ENCODE measurements around the gene PCOLCE2. TPM values are rescaled to one million over a fixed set of nuclear protein-coding genes. Genes with fewer than 3 reads are reported as not detected.

Gene PCOLCE2
- total and polyA plus RNA-seq, 12 donors: 49.9 to 143 (median 69.6) TPM

DNA sequence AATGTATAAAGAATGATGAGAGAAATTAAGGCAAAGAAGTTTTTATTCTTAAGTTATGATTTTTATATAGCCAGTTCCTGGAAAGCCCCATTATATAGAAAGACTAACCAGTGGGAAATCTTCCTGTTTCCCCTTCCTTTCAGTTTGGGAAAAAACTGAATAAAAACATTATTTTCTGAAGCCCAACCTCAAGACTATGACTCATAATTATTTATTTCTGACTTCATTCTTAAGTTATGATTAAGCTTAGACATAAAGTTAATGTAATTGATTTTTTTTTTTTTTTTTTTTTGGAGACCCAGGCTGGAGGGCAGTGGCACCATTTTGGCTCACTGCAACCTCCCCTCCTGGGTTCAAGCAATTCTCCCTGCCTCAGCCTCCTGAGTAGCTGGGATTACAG, 109.3 kb downstream of the PCOLCE2 start:
- Histone ChIP-seq H3K4me1 (no peaks in the 10 kb centered on the region), H3K27ac (no peak overlapping the region), H3K4me3 (no peak overlapping the region), H3K36me3 (peaks cover 0 to 44% (median 3%) of the 10 kb centered on the region in 9 donors), H3K9me3 (no peaks in the 10 kb centered on the region), H3K27me3 (no peaks in the 10 kb centered on the region)
- DNase-seq (no peak), ATAC-seq (no peak)
- TF ChIP-seq, protein P1, sequence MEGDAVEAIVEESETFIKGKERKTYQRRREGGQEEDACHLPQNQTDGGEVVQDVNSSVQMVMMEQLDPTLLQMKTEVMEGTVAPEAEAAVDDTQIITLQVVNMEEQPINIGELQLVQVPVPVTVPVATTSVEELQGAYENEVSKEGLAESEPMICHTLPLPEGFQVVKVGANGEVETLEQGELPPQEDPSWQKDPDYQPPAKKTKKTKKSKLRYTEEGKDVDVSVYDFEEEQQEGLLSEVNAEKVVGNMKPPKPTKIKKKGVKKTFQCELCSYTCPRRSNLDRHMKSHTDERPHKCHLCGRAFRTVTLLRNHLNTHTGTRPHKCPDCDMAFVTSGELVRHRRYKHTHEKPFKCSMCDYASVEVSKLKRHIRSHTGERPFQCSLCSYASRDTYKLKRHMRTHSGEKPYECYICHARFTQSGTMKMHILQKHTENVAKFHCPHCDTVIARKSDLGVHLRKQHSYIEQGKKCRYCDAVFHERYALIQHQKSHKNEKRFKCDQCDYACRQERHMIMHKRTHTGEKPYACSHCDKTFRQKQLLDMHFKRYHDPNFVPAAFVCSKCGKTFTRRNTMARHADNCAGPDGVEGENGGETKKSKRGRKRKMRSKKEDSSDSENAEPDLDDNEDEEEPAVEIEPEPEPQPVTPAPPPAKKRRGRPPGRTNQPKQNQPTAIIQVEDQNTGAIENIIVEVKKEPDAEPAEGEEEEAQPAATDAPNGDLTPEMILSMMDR (IDR thresholded peaks at IDR 0.05): no peak
- intact Hi-C loops (cut with DNase I): no loop called here

DNA sequence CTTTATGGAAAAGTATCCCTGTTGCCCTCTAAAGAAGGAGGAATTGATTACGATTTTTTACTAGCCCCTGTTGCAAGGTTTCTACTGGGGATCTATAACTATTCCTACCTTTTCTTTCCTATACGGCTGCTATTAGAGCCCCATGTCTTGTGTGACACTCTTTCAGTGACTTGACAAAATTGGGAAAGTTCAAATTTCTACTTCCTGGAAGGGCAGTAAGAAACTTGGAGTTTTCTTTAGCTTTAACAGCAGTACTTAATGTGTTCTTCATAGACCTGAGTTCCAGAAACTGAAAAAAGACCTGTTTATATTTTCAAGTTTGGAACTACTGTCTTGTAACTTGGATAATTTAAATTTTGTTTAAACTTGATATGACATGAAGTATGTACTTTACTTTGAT, 110.3 kb downstream of the PCOLCE2 start:
- no peak for ATAC-seq
- no peak overlapping the region for H3K27ac ChIP-seq
- no peaks in the 10 kb centered on the region for H3K27me3 ChIP-seq
- H3K4me3 ChIP-seq: no peak overlapping the region
- H3K4me1 ChIP-seq: no peaks in the 10 kb centered on the region
- TF ChIP-seq, protein P1 (IDR thresholded peaks at IDR 0.05): no peak
- DNase-seq: no peak
- 91 to 94% methylated on average over 2 of the region's 2 CpGs for WGBS, 2 donors
- peaks cover 0 to 33% (median 3%) of the 10 kb centered on the region in 9 donors for H3K36me3 ChIP-seq
- intact Hi-C loops (cut with DNase I): no loop called here
- H3K9me3 ChIP-seq: no peaks in the 10 kb centered on the region

DNA sequence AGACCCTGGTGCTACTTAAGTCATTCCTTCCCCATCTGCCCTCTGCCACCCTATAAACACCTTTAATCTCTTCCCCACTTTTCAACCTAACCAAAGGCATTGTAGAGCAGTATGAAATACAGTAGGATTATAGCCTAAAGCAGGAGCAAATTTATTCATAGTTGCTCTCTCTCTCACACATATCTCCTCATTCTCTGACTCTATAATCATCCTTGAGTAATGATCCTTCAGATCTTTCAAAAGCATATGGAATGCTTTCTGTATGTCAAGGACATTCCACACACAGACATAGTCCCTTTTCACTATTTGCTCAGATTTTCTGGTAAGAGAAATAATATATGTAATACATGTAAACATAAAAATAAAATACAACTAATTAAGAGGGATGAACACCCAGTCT, 111.0 kb downstream of the PCOLCE2 start:
- Histone ChIP-seq H3K4me3 (no peak overlapping the region), H3K4me1 (no peaks in the 10 kb centered on the region), H3K9me3 (no peaks in the 10 kb centered on the region), H3K27me3 (no peaks in the 10 kb centered on the region), H3K36me3 (peaks cover 0 to 27% (median 3%) of the 10 kb centered on the region in 9 donors), H3K27ac (no peak overlapping the region)
- intact Hi-C loops (cut with DNase I): no loop called here
- no peak for DNase-seq
- ATAC-seq: no peak
- TF ChIP-seq, protein P1 (IDR thresholded peaks at IDR 0.05): no peak

DNA sequence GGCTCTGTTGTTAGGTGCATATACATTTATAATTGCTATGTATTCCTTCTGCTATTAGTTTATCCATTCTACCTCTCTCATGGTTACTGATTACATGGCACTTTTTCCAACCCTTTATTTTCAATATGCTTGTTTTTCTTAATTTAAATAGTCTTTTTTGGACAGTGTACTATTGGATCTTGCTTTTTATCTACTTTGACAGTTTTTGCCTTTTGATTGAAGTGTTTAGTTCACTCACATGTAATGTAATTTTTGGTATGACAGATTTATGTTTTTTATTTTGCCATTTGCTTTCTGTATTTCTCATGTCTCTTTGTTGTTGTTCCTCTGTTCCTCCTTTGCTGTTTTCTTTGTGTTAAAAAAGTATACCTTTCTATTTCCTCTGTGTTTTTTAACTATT, 120.5 kb downstream of the PCOLCE2 start:
- TF ChIP-seq, protein P1 (IDR thresholded peaks at IDR 0.05): no peak
- H3K4me3 ChIP-seq: no peak overlapping the region
- peaks cover 0 to 28% (median 14%) of the 10 kb centered on the region in 11 donors for H3K9me3 ChIP-seq
- no peaks in the 10 kb centered on the region for H3K4me1 ChIP-seq
- intact Hi-C loops (cut with DNase I): no loop called here
- H3K36me3 ChIP-seq: peaks cover 0 to 74% (median 19%) of the 10 kb centered on the region in 9 donors
- ATAC-seq (no peak), DNase-seq (no peak)
- H3K27ac ChIP-seq: no peak overlapping the region
- H3K27me3 ChIP-seq: no peaks in the 10 kb centered on the region

Other genes with a start within 250 kb of the PCOLCE2 start
- 10 to 100 TPM in 8 of 10 donors, 1 to 10 TPM in 2; 6.3 to 17.6 (median 11.8) TPM for gene TRPC1, start 165.0 kb downstream of the PCOLCE2 start, total RNA-seq
- gene TRPC1, start 165.0 kb downstream of the PCOLCE2 start, polyA plus RNA-seq: 10 to 100 TPM in 1 of 2 donors, 1 to 10 TPM in 1; 2.1 to 22.4 TPM
- gene PAQR9, start 74.6 kb upstream of the PCOLCE2 start, total RNA-seq: 10 to 100 TPM in 9 of 10 donors, 1 to 10 TPM in 1; 9.7 to 18.4 (median 15.4) TPM
- gene PAQR9, start 74.6 kb upstream of the PCOLCE2 start, polyA plus RNA-seq: 1 to 10 TPM; 3.9 to 5.1 TPM
- gene U2SURP, start 112.5 kb upstream of the PCOLCE2 start, total RNA-seq: 10 to 100 TPM; 35.8 to 49.3 (median 40.2) TPM
- gene U2SURP, start 112.5 kb upstream of the PCOLCE2 start, polyA plus RNA-seq: 10 to 100 TPM; 14.1 to 47.4 TPM
- 1 to 10 TPM in 9 of 10 donors, under 1 TPM in 1; 0.89 to 7.0 (median 1.7) TPM for gene CHST2, start 230.7 kb upstream of the PCOLCE2 start, total RNA-seq
- gene CHST2, start 230.7 kb upstream of the PCOLCE2 start, polyA plus RNA-seq: 1 to 10 TPM in 1 of 2 donors, under 1 TPM in 1; 0.44 to 2.8 TPM

Measured in heart right ventricle (tissue), 16 donors.